OCI-LY1 (cell line): ENCODE data around the gene STRADB.

Source experiments
- H2AFZ ChIP-seq: fragments of 200-600 bp; sonication (generic), shearing (Covaris generic); 2 replicates; pipeline ENCODE4 v1.6.0; 2014; ENCODE audit warnings: antibody characterized with exemption, mild to moderate bottlenecking, low read length
- H3F3A ChIP-seq: fragments of 200-600 bp; sonication (generic), shearing (Covaris generic); 2 replicates; pipeline ENCODE4 v1.6.0; 2014; ENCODE audit warnings: mild to moderate bottlenecking, antibody characterized with exemption, low read length, moderate library complexity; ENCODE audit not compliant: insufficient read depth
- H3K27ac ChIP-seq: fragments of 200-600 bp; sonication (generic); 2 replicates; pipeline ENCODE4 v1.5.1; 2014; ENCODE audit warnings: low read length, mixed run types, mild to moderate bottlenecking, low read depth; ENCODE audit not compliant: poor library complexity, severe bottlenecking
- H3K27me3 ChIP-seq: fragments of 200-600 bp; sonication (generic); 2 replicates; pipeline ENCODE4 v1.6.0; 2014; ENCODE audit warnings: antibody characterized with exemption, mild to moderate bottlenecking, low read length, moderate library complexity; ENCODE audit not compliant: insufficient read depth
- H3K36me3 ChIP-seq: fragments of 200-600 bp; sonication (generic); 2 replicates; pipeline ENCODE4 v1.6.1; 2014; ENCODE audit warnings: mild to moderate bottlenecking, antibody characterized with exemption, low read length, moderate library complexity, mixed read lengths; ENCODE audit not compliant: insufficient read depth
- H3K4me1 ChIP-seq: fragments of 200-600 bp; sonication (generic); 2 replicates; pipeline ENCODE4 v1.5.1; 2014; ENCODE audit warnings: mild to moderate bottlenecking, low read length, moderate library complexity; ENCODE audit not compliant: insufficient read depth, severe bottlenecking
- H3K4me2 ChIP-seq: fragments of 200-600 bp; sonication (generic), shearing (Covaris generic); 2 replicates; pipeline ENCODE4 v1.6.1; 2014; ENCODE audit warnings: low read length
- H3K4me3 ChIP-seq: fragments of 200-600 bp; sonication (generic); 2 replicates; pipeline ENCODE4 v1.5.1; 2014; ENCODE audit warnings: low read length, low read depth, mild to moderate bottlenecking, mixed read lengths; ENCODE audit not compliant: poor library complexity, severe bottlenecking
- H3K79me2 ChIP-seq: fragments of 200-600 bp; shearing (Covaris generic); 2 replicates; pipeline ENCODE4 v1.6.1; 2016; ENCODE audit warnings: mixed run types, low read length, mixed read lengths; ENCODE audit not compliant: insufficient read depth
- H3K9ac ChIP-seq: fragments of 200-600 bp; sonication (generic), shearing (Covaris generic); 2 replicates; pipeline ENCODE4 v1.6.1; 2014; ENCODE audit warnings: mild to moderate bottlenecking, low read length, mixed read lengths
- H3K9me2 ChIP-seq: fragments of 200-600 bp; sonication (generic), shearing (Covaris generic); 2 replicates; pipeline ENCODE4 v1.6.1; 2014; ENCODE audit warnings: low read depth, mild to moderate bottlenecking, low read length, mixed read lengths
- H3K9me3 ChIP-seq: fragments of 200-600 bp; shearing (Covaris generic); 2 replicates; pipeline ENCODE4 v1.6.1; 2014; ENCODE audit warnings: low read length, mixed read lengths
- H4K20me1 ChIP-seq: fragments of 200-600 bp; sonication (generic), shearing (Covaris generic); 2 replicates; pipeline ENCODE4 v1.6.0; 2016; ENCODE audit warnings: mild to moderate bottlenecking, low read length; ENCODE audit not compliant: insufficient read depth
- CTCF ChIP-seq: fragments of 200-600 bp; sonication (generic), shearing (Covaris generic); IDR thresholded peaks from 2 replicates; pipeline ENCODE4 v1.5.1; 2017; ENCODE audit warnings: mild to moderate bottlenecking, antibody characterized with exemption, low read length, moderate library complexity, mixed read lengths
- EZH2 ChIP-seq: fragments of 200-600 bp; sonication (generic), shearing (Covaris generic); IDR thresholded peaks from 2 replicates; pipeline ENCODE4 v1.8.0; 2017; ENCODE audit warnings: borderline replicate concordance, mixed run types, mild to moderate bottlenecking, antibody characterized with exemption, low read length, moderate library complexity, mixed read lengths

Gene STRADB

GRCh38 chr2:201507725-201508124 lies 56.2 kb downstream of the STRADB start:
- Histone ChIP-seq H3K36me3 (no peaks in the 10 kb centered on the region), H3K4me1 (no peaks in the 10 kb centered on the region)
- TF ChIP-seq EZH2, result no peak

GRCh38 chr2:201513271-201513670 lies 61.7 kb downstream of the STRADB start:
- H3K27ac ChIP-seq, result no peak overlapping the region
- TF ChIP-seq EZH2, result no peak
- no peak for TF ChIP-seq CTCF

More at GRCh38 chr2:201507725-201508124, 56.2 kb downstream of the STRADB start:
- H2AFZ ChIP-seq, result no peak overlapping the region
- H3K9ac ChIP-seq, result no peak overlapping the region
- H3K9me3 ChIP-seq, result peaks cover under 1% of the 10 kb centered on the region; the same call in 1 of the 2 replicates
- no peak overlapping the region for H3K27ac ChIP-seq
- H3K4me2 ChIP-seq, result no peak overlapping the region
- H3K79me2 ChIP-seq, result no peaks in the 10 kb centered on the region
- no peak overlapping the region for H3K4me3 ChIP-seq
- H4K20me1 ChIP-seq, result no peaks in the 10 kb centered on the region
- H3F3A ChIP-seq, result no peaks in the 10 kb centered on the region
- H3K27me3 ChIP-seq, result no peaks in the 10 kb centered on the region
- H3K9me2 ChIP-seq, result no peaks in the 10 kb centered on the region

GRCh38 chr2:201515573-201516246 lies 64.2 kb downstream of the STRADB start:
- H3K27ac ChIP-seq, result no peak overlapping the region
- H3K36me3 ChIP-seq, result no peaks in the 10 kb centered on the region
- no peaks in the 10 kb centered on the region for H3K4me1 ChIP-seq
- no peak for TF ChIP-seq EZH2
- no peak for TF ChIP-seq CTCF
- H3K9me3 ChIP-seq, result no peaks in the 10 kb centered on the region
- no peak overlapping the region for H3K4me3 ChIP-seq
- no peaks in the 10 kb centered on the region for H3K9me2 ChIP-seq
- no peaks in the 10 kb centered on the region for H3F3A ChIP-seq
- H3K9ac ChIP-seq, result no peak overlapping the region
- H4K20me1 ChIP-seq, result no peaks in the 10 kb centered on the region
- H2AFZ ChIP-seq, result no peak overlapping the region
- no peaks in the 10 kb centered on the region for H3K79me2 ChIP-seq
- no peaks in the 10 kb centered on the region; the same call in 1 of the 2 replicates for H3K27me3 ChIP-seq
- H3K4me2 ChIP-seq, result no peak overlapping the region

More at GRCh38 chr2:201513271-201513670, 61.7 kb downstream of the STRADB start:
- no peaks in the 10 kb centered on the region for H4K20me1 ChIP-seq
- H2AFZ ChIP-seq, result no peak overlapping the region
- no peaks in the 10 kb centered on the region for H3K4me1 ChIP-seq
- H3F3A ChIP-seq, result no peaks in the 10 kb centered on the region
- H3K79me2 ChIP-seq, result no peaks in the 10 kb centered on the region
- H3K4me2 ChIP-seq, result no peak overlapping the region
- no peak overlapping the region for H3K4me3 ChIP-seq
- H3K27me3 ChIP-seq, result no peaks in the 10 kb centered on the region
- H3K9ac ChIP-seq, result no peak overlapping the region
- no peaks in the 10 kb centered on the region for H3K36me3 ChIP-seq
- H3K9me2 ChIP-seq, result no peaks in the 10 kb centered on the region
- no peaks in the 10 kb centered on the region for H3K9me3 ChIP-seq

- Histone ChIP-seq H4K20me1 (no peaks in the 10 kb centered on the region), H2AFZ (no peak overlapping the region), H3K4me2 (no peak overlapping the region), H3K4me3 (no peak overlapping the region), H3K9me3 (no peaks in the 10 kb centered on the region), H3K79me2 (no peaks in the 10 kb centered on the region), H3K36me3 (no peaks in the 10 kb centered on the region), H3K27me3 (no peaks in the 10 kb centered on the region; the same call in 1 of the 2 replicates), H3F3A (no peaks in the 10 kb centered on the region), H3K9me2 (no peaks in the 10 kb centered on the region), H3K4me1 (no peaks in the 10 kb centered on the region), H3K27ac (no peak overlapping the region), H3K9ac (no peak overlapping the region)
- TF ChIP-seq CTCF (no peak), EZH2 (no peak)
These were observed 65.6 kb downstream of the STRADB start for GRCh38 chr2:201517094-201517493.
